Islet precursor cell (in vitro differentiated cells): Measurements from ENCODE around the gene TRIO.
A peak's percentile ranks its signal among the peaks of the same experiment; 100 is the strongest.

Experiments
- DNase-seq: peaks from one replicate; pipeline ENCODE4 v3.0.0-alpha.2; 2018

TRIO gene

DNA sequence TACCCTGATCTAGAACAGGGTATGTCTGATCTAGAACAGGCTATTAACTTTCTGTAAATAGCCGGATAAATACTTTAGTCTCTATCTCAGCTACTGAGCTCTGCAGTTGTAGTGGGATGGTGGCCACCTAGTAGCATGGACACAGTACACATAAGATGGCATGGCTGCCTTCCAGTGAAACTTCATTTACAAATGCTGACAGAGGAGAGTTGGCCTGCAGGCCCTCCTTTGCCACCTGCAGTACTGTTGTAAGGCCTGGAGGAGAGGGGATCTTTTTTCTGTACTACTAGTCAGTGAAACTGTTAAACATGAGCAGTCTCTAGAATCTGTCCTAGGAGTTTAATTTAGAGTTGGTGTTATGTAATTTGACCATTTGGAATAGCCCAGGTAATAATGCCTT lies 86.0 kb downstream of the TRIO start:
- peak; percentile 37 for DNase-seq

- DNase-seq: peak; percentile 29
These were observed 86.6 kb downstream of the TRIO start for GRCh38 chr5:14229734-14230133.

DNA sequence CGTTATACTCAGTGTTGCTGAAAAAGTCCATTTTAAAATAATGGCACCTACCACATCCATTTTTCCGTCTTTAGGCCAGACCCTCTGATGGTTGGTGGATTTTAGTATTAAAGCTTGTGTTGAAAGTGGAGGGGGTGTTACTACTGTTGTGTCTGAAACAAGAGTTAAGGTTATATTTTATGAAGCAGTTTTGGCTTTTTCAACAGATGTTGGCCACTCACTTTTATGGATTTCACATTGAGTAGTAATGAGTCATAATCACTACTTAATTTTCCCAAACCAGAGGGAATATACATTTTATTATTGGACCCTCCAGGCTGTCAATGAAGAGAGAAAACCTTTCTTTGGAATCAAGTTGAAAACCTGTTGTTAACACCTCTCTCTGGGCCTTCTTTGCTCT lies 88.0 kb downstream of the TRIO start:
- no peak for DNase-seq

DNA sequence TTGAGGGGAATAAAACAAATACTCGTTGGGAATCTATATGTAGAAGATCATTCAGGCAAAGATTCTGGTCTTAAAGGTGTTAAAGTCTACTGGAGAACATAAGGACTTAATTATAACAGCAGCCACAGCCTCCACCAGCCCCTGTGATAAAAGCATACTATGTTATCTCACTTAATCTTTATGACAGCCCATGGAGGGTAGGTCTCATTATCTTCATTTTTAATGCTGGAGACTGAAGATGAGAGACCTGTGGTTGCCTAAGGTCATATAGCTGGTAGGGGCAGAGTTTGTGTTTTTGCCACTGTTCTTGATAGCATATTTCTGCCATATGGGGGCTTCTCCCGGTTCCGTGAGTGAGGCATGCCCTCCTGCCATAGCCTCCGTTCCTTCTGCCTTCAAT lies 88.7 kb downstream of the TRIO start:
- DNase-seq: peak; percentile 11

DNA sequence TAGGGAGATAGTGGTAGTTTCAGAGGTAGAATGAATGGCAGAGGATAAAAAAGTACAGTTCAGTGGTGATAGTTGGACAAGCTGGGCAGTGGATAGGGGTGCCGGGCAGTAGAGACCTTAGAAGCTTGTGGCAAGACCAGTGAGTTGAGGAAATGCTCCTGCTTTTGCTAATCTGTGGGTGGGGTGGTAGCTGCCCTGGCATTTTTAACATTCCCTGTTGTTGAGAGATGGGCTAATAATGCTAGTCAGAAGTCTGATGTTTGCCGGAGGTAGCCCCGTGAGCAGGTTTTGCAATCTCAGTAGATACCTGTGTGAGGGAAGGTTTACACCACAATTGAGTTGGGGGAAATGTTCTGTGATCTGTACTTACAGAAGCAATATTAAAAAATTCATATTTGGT lies 91.1 kb downstream of the TRIO start:
- peak; percentile 85 for DNase-seq

GRCh38 chr5:14235872-14236271 lies 92.7 kb downstream of the TRIO start:
- no peak for DNase-seq

GRCh38 chr5:14236757-14237156 lies 93.6 kb downstream of the TRIO start:
- DNase-seq: no peak

GRCh38 chr5:14237317-14238086 lies 94.4 kb downstream of the TRIO start:
- no peak for DNase-seq

DNA sequence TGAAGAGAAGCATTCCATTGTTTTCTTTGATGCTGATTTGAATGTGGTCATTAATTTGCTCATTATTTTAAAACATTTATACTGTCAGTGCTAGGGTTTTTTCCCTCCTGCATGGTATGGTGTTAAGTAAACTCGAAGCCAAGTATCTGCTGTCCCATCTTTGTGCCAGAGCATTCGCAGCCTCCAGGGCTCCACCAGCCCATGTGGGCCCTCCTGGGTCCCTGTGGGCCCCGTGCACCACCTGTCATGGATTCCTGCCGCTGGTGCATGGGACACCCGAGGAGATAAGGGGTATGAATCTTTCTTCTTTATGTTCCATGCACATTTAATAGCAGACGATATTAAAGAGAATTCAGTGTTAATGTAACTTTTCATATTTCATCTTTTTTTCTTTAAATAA lies 95.1 kb downstream of the TRIO start:
- no peak for DNase-seq

DNA sequence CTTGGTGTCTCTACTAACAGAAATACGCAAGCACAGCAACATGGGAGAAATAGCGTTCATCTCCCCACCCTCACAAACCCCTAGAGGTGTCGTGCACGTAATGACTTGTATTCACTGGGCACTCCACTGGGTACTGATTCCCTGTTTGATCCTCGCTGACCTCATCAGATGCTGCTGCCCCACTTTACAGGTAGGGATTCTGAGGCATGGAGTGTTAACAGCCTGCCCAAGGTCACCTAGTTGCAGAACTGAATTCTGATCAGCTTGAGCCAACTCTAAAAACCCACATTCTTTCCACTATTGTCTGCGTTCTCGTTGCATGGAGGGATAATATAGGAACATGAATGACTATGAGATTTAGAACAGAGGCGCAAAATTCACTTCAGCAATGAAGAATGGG lies 96.3 kb downstream of the TRIO start:
- no peak for DNase-seq

DNA sequence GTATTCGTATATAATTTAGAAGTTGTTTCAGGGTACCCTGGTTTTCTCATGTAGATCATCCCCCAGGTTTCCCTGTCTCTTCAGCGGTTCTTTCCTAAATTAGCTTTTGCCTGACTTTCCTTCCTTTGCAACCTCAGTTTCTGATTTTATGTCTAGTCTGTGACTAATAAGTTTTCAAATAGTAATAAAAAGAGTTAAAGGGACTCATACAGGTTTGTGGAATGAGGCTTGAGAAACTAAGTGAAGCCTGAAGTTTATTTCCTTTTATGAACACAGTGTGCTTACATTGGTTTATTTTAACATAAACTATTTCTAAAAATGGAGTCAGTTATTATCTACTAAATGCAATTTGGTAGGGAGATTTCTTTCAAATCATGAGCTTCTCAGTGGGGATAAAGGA lies 96.8 kb downstream of the TRIO start:
- no peak for DNase-seq

DNA sequence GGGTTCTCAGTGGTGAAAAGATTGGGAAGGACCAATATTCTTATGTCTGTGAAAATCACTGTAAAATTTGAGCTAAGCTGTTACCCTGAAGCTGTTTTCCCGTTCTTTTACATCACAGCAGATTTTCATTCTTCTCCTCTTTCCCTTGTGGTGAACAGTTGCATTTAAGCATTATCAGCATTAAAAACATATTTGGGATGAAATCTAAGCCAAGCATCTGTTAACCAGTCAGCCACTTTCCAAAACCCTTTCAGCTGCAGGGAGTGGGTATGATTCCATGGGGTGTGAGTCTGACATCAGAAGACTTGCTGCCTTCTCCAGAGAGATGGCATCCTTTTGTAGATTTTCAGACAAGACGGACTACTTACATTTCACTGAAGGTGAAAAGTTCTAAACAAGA lies 97.2 kb downstream of the TRIO start:
- no peak for DNase-seq

- no peak for DNase-seq
These were observed 98.0 kb downstream of the TRIO start for GRCh38 chr5:14241141-14241540.

DNA sequence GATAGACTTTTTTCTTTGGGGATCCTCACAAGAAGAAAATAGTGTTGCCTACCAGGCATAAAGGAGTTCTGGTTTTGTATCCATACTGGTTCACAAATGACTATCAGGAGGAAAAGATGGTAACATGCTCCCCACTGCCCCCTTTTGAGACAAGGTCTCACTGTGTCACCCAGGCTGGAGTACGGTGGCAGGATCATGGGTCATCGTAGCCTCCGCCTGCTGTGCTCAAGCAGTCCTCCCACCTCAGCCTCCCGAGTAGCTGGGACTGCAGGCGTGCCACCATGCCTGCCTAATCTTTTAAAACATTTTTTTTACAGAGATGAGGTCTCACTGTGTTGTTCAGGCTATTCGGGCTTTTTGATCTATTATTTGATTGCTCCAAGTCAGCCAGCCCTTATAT lies 99.3 kb downstream of the TRIO start:
- DNase-seq: no peak

- DNase-seq: no peak
These were observed 99.8 kb downstream of the TRIO start for GRCh38 chr5:14242871-14243383.

GRCh38 chr5:14243766-14244165 lies 100.6 kb downstream of the TRIO start:
- no peak for DNase-seq

DNA sequence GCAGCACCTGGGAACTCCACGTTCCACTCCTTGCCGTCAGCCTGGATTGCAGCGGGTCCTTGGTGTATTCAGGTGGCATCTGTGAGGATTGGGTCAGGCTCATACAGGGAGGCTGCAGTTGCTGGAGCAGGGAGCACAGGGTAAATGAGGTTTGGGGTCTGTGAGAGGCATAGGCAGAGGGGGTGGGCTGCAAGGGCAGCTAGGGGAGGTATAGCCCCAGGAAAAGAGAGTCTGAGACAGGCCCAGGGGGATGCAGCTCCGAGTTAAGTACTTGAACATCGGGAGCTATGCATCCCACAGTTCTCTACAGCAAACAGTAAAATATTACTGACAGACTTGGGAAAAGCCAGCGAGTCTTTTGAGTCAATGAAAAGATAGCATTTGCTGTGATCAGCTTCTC lies 101.6 kb downstream of the TRIO start:
- no peak for DNase-seq

GRCh38 chr5:14245132-14245925 lies 102.2 kb downstream of the TRIO start:
- no peak for DNase-seq

DNA sequence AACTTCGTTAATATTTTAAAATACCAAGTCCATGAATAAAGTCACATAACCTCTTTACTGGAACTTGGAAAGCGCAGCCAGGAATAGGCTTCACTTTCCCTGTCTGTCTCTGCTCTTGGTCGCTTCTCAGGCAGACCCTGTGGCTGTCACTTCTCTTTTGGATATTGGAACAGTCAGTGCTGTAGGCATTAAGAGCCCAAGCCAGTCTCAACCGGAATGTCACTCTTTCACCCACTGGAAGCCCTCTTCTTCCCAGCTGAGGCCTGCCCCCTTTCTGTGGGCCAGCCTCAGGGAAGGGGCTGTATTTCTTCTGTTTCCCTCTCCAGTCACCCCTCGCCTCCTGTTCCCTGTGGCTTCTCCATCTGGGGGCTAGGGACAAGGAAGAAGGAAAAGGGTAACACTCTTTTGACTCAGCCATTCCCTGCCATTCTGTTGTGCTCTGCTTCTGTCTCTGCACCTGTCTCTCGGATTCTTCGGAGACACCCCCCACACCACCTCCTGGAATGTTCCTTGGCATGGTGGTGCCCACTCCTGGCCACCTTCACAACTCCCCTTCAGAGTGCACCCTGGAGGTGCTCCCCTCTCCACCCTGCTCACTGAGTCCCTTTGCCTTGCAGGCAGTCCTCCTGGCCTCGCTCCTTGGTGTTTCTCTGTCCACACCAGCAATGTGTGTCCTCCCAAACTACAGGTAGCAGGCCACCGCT lies 103.4 kb downstream of the TRIO start:
- no peak for DNase-seq

DNA sequence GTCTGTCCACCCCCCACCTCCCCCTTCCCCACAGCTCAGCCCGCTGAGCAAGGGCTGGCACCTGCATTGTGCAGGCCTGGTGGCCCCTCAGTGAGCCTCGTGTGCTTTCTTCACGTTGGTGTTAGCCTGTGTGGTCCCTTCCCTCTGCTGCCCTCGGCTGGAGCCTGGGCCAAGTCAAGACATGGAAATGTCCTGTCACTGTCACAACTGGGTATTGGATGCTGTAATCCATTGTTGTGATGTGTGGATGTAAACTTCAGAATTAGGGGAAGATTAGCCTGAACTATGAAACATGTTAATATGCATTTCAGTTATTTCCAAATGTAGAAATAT lies 103.9 kb downstream of the TRIO start:
- no peak for DNase-seq

DNA sequence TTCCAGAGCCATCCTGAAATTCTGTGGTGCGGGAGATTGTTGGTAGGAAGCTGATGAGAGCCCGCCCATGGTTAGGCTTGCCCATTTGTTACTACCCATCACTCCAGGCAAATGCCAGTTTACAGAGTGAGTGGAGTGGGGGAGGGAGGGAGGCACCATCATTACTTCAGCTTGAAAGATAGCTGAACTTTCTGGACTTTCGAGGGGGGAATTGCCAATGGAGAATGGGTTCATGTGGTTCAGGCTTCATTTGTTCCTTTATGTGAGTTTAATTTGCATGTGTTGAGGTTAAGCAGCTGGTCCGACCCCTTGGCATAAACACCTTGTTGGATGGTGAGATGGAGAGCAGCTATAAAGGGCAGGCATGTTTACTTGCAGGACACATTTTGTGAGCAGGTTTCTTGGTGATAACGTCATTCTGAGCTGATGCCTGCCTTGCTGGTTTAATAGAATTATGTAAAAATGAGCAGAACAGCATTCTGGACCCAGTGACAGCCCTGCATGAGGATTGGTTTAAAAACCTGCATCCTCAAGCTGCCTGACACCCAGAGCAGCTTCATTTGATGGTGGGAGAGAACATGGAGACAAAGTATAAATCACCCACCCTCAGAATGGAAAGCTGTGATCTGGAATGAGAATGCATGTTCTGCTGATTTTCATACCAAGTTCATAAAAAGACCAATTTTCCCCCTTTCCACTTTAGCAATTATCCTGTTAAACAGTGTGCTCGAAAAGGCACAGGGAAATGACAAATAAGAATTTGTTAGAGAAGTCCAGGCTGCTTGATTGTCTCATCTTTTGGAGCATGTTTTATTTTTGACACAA lies 106.3 kb downstream of the TRIO start:
- no peak for DNase-seq

GRCh38 chr5:14250084-14250695 lies 107.0 kb downstream of the TRIO start:
- no peak for DNase-seq
